ENCODE measurements around the gene SIVA1. TPM values are rescaled to one million over a fixed set of nuclear protein-coding genes. Genes with fewer than 3 reads are reported as not detected.
A peak's percentile ranks its signal among the peaks of the same experiment; 100 is the strongest.

The SIVA1 gene
- polyA plus RNA-seq, 3 donors, result 102 to 193 (median 156) TPM

DNA sequence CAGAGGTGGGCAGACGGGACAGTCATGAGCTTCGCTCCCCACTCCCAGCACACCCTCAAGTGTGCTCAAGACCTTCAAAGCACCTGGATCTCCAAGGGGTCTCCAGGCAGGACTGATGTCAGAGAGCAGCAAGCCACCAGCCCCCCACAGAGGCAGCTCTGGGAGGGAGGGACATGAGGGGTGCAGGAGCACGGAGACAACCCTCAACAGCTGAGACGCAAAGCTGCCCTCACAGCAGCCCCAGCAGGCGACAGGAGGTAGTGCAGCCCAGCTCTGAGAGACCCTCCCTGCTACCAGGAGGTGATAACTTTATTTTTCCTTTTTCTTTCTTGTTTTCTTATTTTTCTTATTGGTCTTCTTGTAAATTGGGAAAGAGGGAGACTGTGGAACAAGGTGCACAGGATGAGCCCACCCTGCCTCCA lies 17.9 kb downstream of the SIVA1 start:
- TF ChIP-seq, protein P1, sequence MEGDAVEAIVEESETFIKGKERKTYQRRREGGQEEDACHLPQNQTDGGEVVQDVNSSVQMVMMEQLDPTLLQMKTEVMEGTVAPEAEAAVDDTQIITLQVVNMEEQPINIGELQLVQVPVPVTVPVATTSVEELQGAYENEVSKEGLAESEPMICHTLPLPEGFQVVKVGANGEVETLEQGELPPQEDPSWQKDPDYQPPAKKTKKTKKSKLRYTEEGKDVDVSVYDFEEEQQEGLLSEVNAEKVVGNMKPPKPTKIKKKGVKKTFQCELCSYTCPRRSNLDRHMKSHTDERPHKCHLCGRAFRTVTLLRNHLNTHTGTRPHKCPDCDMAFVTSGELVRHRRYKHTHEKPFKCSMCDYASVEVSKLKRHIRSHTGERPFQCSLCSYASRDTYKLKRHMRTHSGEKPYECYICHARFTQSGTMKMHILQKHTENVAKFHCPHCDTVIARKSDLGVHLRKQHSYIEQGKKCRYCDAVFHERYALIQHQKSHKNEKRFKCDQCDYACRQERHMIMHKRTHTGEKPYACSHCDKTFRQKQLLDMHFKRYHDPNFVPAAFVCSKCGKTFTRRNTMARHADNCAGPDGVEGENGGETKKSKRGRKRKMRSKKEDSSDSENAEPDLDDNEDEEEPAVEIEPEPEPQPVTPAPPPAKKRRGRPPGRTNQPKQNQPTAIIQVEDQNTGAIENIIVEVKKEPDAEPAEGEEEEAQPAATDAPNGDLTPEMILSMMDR (IDR thresholded peaks at IDR 0.05), result peak; percentile 56
- intact Hi-C loops (cut with micrococcal nuclease), result no loop called here
- no peak overlapping the region for H2AFZ ChIP-seq (ENCODE audit: insufficient read depth, low read depth, low read length, poor library complexity, severe bottlenecking)
- peaks cover 56% of the 10 kb centered on the region for H4K20me1 ChIP-seq (ENCODE audit: insufficient read depth, low read length)
- no peak overlapping the region for H3K4me3 ChIP-seq (replicated peaks in 1 of 3; ENCODE audit: low read depth in 2 of 3, low read length in 3 of 3)
- Mint-ChIP-seq H3K4me1 (peaks cover 6% of the 10 kb centered on the region), H3K27ac (peak overlapping the region in 3 of 7 donors; percentile 3 to 26 (median 7)), H3K27me3 (ENCODE audit: low read depth in 3 of 3) (no peaks in the 10 kb centered on the region), H3K36me3 (peaks cover 39 to 60% of the 10 kb centered on the region in 2 donors), H3K4me3 (no peak overlapping the region), H3K9me3 (peaks cover 4 to 25% (median 12%) of the 10 kb centered on the region in 7 donors)
- H3K9ac ChIP-seq (ENCODE audit: insufficient read depth, low read length, poor library complexity, severe bottlenecking), result no peak overlapping the region
- WGBS (ENCODE audit: insufficient coverage), result no CpG with 5 or more reads among the region's 5 CpGs
- peaks cover 7 to 11% of the 10 kb centered on the region in 2 donors for H3K9me3 ChIP-seq (replicated peaks in 1 of 2; ENCODE audit: control insufficient read depth in 1 of 2, insufficient read depth in 1 of 2, low read length in 2 of 2)
- no peak for DNase-seq
- H3K4me2 ChIP-seq (replicated peaks; ENCODE audit: extremely low read depth, low read length, poor library complexity, severe bottlenecking), result no peak overlapping the region
- H3K79me2 ChIP-seq (ENCODE audit: insufficient read depth, low read length), result no peaks in the 10 kb centered on the region
- H3K27me3 ChIP-seq (ENCODE audit: control insufficient read depth in 2 of 2, insufficient read depth in 2 of 2, low read length in 2 of 2), result no peaks in the 10 kb centered on the region
- H3K4me1 ChIP-seq (ENCODE audit: control insufficient read depth in 1 of 2, insufficient read depth in 2 of 2, low read length in 2 of 2), result peaks cover 0 to 9% of the 10 kb centered on the region in 2 donors
- peaks cover 46 to 63% of the 10 kb centered on the region in 2 donors for H3K36me3 ChIP-seq (replicated peaks in 1 of 2; ENCODE audit: control insufficient read depth in 1 of 2, insufficient read depth in 2 of 2, low read length in 2 of 2)
- no peak overlapping the region for H3K27ac ChIP-seq (ENCODE audit: low read depth in 1 of 2, low read length in 2 of 2)

DNA sequence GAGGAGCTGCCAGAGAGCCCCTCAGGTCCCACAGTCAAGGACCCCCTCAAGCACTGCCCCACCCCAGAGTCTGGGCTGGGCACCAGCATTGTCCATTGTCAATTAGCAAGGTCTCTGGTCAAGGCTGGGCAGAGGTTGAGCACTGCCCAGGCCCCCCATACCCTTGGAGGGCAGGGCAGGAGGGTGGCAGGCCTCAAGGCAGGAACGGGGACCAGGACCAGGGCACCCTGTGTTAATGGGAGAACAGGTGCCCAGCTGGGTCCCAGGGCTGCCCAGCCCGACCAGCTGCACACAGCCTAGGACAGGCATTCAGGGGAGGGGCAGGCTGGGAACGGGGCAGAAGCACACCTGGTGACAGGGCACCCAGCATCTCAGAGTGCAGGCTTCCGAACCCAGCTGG lies 18.4 kb downstream of the SIVA1 start:
- H3K27ac Mint-ChIP-seq, result no peak overlapping the region
- intact Hi-C loops (cut with micrococcal nuclease), result no loop called here

More for the DNA sequence above, 18.4 kb downstream of the SIVA1 start:
- Histone ChIP-seq H3K27me3 (ENCODE audit: control insufficient read depth in 2 of 2, insufficient read depth in 2 of 2, low read length in 2 of 2) (no peaks in the 10 kb centered on the region), H2AFZ (ENCODE audit: insufficient read depth, low read depth, low read length, poor library complexity, severe bottlenecking) (no peak overlapping the region), H3K79me2 (ENCODE audit: insufficient read depth, low read length) (no peaks in the 10 kb centered on the region), H3K36me3 (replicated peaks in 1 of 2; ENCODE audit: control insufficient read depth in 1 of 2, insufficient read depth in 2 of 2, low read length in 2 of 2) (peaks cover 47 to 63% of the 10 kb centered on the region in 2 donors), H4K20me1 (ENCODE audit: insufficient read depth, low read length) (peaks cover 61% of the 10 kb centered on the region), H3K27ac (ENCODE audit: low read depth in 1 of 2, low read length in 2 of 2) (no peak overlapping the region), H3K4me3 (replicated peaks in 1 of 3; ENCODE audit: low read depth in 2 of 3, low read length in 3 of 3) (no peak overlapping the region), H3K4me1 (ENCODE audit: control insufficient read depth in 1 of 2, insufficient read depth in 2 of 2, low read length in 2 of 2) (peaks cover 0 to 9% of the 10 kb centered on the region in 2 donors), H3K9ac (ENCODE audit: insufficient read depth, low read length, poor library complexity, severe bottlenecking) (no peak overlapping the region), H3K4me2 (replicated peaks; ENCODE audit: extremely low read depth, low read length, poor library complexity, severe bottlenecking) (no peak overlapping the region), H3K9me3 (replicated peaks in 1 of 2; ENCODE audit: control insufficient read depth in 1 of 2, insufficient read depth in 1 of 2, low read length in 2 of 2) (peaks cover 7 to 11% of the 10 kb centered on the region in 2 donors)
- H3K9me3 Mint-ChIP-seq, result peaks cover 2 to 25% (median 12%) of the 10 kb centered on the region in 7 donors
- no peaks in the 10 kb centered on the region for H3K27me3 Mint-ChIP-seq (ENCODE audit: low read depth in 3 of 3)
- H3K36me3 Mint-ChIP-seq, result peaks cover 39 to 64% of the 10 kb centered on the region in 2 donors
- DNase-seq, result no peak
- peaks cover 6% of the 10 kb centered on the region for H3K4me1 Mint-ChIP-seq
- no peak overlapping the region for H3K4me3 Mint-ChIP-seq
- 92% methylated on average over 4 of the region's 4 CpGs for WGBS (ENCODE audit: insufficient coverage)
- TF ChIP-seq, protein P1 (IDR thresholded peaks at IDR 0.05), result no peak

All from CD14-positive monocyte (primary cell).